Adrenal gland (tissue), 12 donors: ENCODE measurements around the gene CDK2AP2. TPM values are rescaled to one million over a fixed set of nuclear protein-coding genes. Genes with fewer than 3 reads are reported as not detected.

ENCODE experiments used
- DNase-seq, 7 donors: peaks; one replicate each; pipeline ENCODE4 v3.0.0-alpha.2; 2019 to 2020
- H3K27ac ChIP-seq, 5 donors: fragments of 200-600 bp; sonication (generic) in 4 of 5; 1 replicate in 3 of 5; 2 replicates in 2 of 5; pipeline versions ENCODE4 v1.5.1 to v1.8.0; 2016 to 2020; ENCODE audit warnings: mild to moderate bottlenecking in 1 of 5
- H3K27me3 ChIP-seq: fragments of 200-600 bp; 2 replicates; pipeline ENCODE4 v1.8.0; 2021
- H3K36me3 ChIP-seq, 2 donors: fragments of 200-600 bp; replicated peaks in 1 of 2; 1 replicate in 1 of 2; 2 replicates in 1 of 2; pipeline versions ENCODE4 v1.5.1 to v1.8.0; 2018 to 2022
- H3K4me1 ChIP-seq, 2 donors: fragments of 200-600 bp; replicated peaks in 1 of 2; 1 replicate in 1 of 2; 2 replicates in 1 of 2; pipeline versions ENCODE4 v1.5.1 to v1.8.0; 2018 to 2021
- H3K4me3 ChIP-seq, 4 donors: fragments of 200-600 bp; sonication (generic) in 3 of 4; one replicate each; pipeline ENCODE4 v1.5.1; 2016 to 2018
- H3K9me3 ChIP-seq, 3 donors: fragments of 200-600 bp; sonication (generic) in 1 of 3; replicated peaks in 1 of 3; 1 replicate in 2 of 3; 2 replicates in 1 of 3; pipeline versions ENCODE4 v1.5.1 to v1.8.0; 2016 to 2021
- POLR2A ChIP-seq, 2 donors: fragments of 450-650 bp; IDR thresholded peaks; one replicate each; pipeline ENCODE4 v1.6.1; 2017; ENCODE audit warnings: antibody characterized with exemption in 2 of 2, mild to moderate bottlenecking in 2 of 2, moderate library complexity in 1 of 2
- WGBS, 4 donors: extraction: QIAGEN DNeasy Blood & Tissue Kit in 2 of 4; methylation state at CpG; one replicate each; pipeline versions ENCODE4 v1.1.5 to v1.1.7; 2013 to 2017; 5-methylcytosine and 5-hydroxymethylcytosine counted together
- intact Hi-C, 2 donors: fragments of 100-400 bp; cut with DNase I; formaldehyde crosslinking; loops; one replicate each; pipeline versions ENCODE4 v1.14.1 to v1.15.0; 2022 to 2023
- polyA plus RNA-seq, 3 donors: library from polyadenylated mRNA; stranded (reverse); fragments of 200-250 nt in 2 of 3; fragments of 350-450 nt in 1 of 3; fragmentation: Illumina TruSeq in 1 of 3; extraction: RNeasy Lipid Tissue Mini Kit (QIAGEN cat#74804) in 1 of 3; gene quantifications; one replicate each; pipeline ENCODE4 v1.2.3, GENCODE V29; 2013 to 2014
- total RNA-seq, 9 donors: library from RNA; depleted of rRNA in 4 of 9; stranded (reverse); fragments of >200 nt in 4 of 9; fragments of 120-200 nt in 1 of 9; fragmentation: NEBNext Ultra II Directional in 1 of 9; extraction: Animal tissue kit (Norgen Biotek cat#: 25700) in 1 of 9; gene quantifications; one replicate each; pipeline versions ENCODE4 v1.1.0 to v1.2.4, GENCODE V29; 2013 to 2023
- TF ChIP-seq, protein P1 (sequence below), 6 experiments: fragments of 450-650 bp in 4 of 6; fragments of 200-600 bp in 2 of 6; sonication (generic) in 1 of 6; IDR thresholded peaks; 1 replicate in 5 of 6; 2 replicates in 1 of 6; pipeline versions ENCODE4 v1.5.1 to v1.8.0; 2016 to 2021; ENCODE audit warnings: antibody characterized with exemption in 6 of 6, mild to moderate bottlenecking in 2 of 6, moderate library complexity in 1 of 6
- donor health status: healthy with polysubstance abuse.
- donor health status: Bipolar disorder and iron deficiency.
- donor health status: DM: yes; HTN: yes; CAD: no.
- donor health status: DM: no; HTN: no; CAD: no.
- donor health status: DM: no; HTN: no; CAD: no.
- donor health status: DM: yes; HTN: yes; CAD: no.

Gene CDK2AP2
- total and polyA plus RNA-seq, 12 donors: 34.0 to 218 (median 58.8) TPM

DNA sequence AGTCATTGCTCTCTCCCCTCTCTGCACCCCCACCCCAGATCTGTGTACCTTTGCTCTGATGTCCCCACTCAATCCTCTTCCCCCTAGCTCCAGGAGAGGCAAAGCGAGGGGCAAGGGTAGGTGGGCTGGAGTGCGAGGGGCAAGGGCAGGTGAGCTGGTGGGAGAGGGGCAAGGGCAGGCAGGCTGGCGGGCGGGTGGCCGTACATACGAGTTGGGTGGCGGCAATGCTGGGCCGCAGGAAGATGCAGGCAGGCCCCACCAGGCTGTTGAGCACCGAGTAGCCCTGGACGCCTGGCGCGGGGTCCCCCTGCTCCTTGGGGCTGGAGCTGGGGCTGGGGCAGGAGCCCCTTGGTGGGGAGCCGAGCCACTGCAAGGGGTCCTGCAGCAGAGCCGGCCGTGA is 14.4 kb upstream of the CDK2AP2 start:
- Histone ChIP-seq H3K27me3 (no peaks in the 10 kb centered on the region), H3K9me3 (no peaks in the 10 kb centered on the region)
- TF ChIP-seq POLR2A (IDR thresholded peaks at IDR 0.05): no peak
- TF ChIP-seq, protein P1, sequence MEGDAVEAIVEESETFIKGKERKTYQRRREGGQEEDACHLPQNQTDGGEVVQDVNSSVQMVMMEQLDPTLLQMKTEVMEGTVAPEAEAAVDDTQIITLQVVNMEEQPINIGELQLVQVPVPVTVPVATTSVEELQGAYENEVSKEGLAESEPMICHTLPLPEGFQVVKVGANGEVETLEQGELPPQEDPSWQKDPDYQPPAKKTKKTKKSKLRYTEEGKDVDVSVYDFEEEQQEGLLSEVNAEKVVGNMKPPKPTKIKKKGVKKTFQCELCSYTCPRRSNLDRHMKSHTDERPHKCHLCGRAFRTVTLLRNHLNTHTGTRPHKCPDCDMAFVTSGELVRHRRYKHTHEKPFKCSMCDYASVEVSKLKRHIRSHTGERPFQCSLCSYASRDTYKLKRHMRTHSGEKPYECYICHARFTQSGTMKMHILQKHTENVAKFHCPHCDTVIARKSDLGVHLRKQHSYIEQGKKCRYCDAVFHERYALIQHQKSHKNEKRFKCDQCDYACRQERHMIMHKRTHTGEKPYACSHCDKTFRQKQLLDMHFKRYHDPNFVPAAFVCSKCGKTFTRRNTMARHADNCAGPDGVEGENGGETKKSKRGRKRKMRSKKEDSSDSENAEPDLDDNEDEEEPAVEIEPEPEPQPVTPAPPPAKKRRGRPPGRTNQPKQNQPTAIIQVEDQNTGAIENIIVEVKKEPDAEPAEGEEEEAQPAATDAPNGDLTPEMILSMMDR (IDR thresholded peaks at IDR 0.05): no peak

GRCh38 chr11:67521924-67522323 is 14.0 kb upstream of the CDK2AP2 start:
- Histone ChIP-seq H3K4me1 (no peaks in the 10 kb centered on the region), H3K9me3 (no peaks in the 10 kb centered on the region), H3K27ac (no peak overlapping the region), H3K36me3 (no peaks in the 10 kb centered on the region), H3K27me3 (no peaks in the 10 kb centered on the region), H3K4me3 (no peak overlapping the region)
- 77 to 85% (median 81%) methylated on average over 9 to 10 of the region's 10 CpGs for WGBS, 4 donors
- peak in 1 of 7 donors; percentile 9 for DNase-seq
- TF ChIP-seq, protein P1 (IDR thresholded peaks at IDR 0.05): no peak
- TF ChIP-seq POLR2A (IDR thresholded peaks at IDR 0.05): no peak
- intact Hi-C loops: no loop called here

More for the DNA sequence above, 14.4 kb upstream of the CDK2AP2 start:
- WGBS, 4 donors: 86 to 93% (median 89%) methylated on average over 9 to 15 of the region's 15 CpGs
- DNase-seq: peak in 1 of 7 donors; percentile 8
- intact Hi-C loops: no loop called here
- no peaks in the 10 kb centered on the region for H3K4me1 ChIP-seq
- H3K27ac ChIP-seq: no peak overlapping the region
- no peaks in the 10 kb centered on the region for H3K36me3 ChIP-seq
- no peak overlapping the region for H3K4me3 ChIP-seq

DNA sequence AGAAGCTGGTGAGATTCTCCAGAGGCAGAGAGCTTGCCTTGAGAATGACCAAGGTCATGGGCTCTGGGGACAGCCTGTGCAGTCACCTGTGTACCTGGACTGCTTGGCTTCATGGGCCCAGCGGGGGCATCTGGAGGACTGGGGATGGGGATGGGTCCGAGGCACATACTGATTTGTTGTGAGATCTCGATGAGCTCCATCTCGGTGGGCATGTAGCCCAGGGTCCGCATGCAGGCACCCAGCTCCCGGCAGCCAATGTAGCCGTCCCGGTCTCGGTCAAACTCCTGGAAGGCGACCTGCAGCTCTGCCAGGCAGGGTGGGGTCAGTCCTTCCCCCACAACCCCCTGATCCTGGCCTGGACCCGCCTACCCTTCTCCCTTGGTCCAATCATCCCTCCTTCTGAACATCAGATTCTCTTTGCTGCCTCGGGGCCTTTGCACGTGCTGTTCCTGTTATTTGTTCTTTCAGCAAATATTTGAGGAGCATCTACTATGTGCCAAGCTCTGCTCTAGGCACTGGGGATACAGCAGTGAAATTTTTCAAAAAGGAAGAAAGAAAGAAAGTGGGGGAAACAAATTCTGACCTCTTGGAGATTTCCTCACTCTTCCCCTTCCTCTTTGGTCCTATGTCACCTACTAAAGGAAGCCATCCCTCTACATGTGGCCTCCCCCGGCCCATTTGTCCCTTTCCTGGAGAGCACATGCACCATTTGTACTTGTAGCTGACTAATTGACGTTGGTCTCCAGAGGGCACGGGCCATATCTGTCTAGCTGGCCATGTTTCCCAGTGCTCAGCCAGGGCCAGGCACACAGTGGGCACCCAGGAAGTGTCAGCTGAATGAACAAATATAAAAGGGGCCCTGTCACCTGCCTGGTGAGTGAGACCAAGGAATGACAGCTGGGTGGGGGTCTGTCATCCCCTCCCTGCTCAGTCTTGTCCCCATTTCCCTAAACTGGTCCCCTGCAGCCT is 13.2 kb upstream of the CDK2AP2 start:
- 81 to 91% (median 87%) methylated on average over 11 to 16 of the region's 16 CpGs for WGBS, 4 donors
- Histone ChIP-seq H3K27me3 (no peaks in the 10 kb centered on the region), H3K9me3 (no peaks in the 10 kb centered on the region), H3K4me1 (no peaks in the 10 kb centered on the region), H3K4me3 (no peak overlapping the region), H3K36me3 (no peaks in the 10 kb centered on the region), H3K27ac (no peak overlapping the region)
- intact Hi-C loops: no loop called here
- DNase-seq: peak in 1 of 7 donors; percentile 5
- no peak for TF ChIP-seq POLR2A (IDR thresholded peaks at IDR 0.05)
- TF ChIP-seq, protein P1 (IDR thresholded peaks at IDR 0.05): no peak

DNA sequence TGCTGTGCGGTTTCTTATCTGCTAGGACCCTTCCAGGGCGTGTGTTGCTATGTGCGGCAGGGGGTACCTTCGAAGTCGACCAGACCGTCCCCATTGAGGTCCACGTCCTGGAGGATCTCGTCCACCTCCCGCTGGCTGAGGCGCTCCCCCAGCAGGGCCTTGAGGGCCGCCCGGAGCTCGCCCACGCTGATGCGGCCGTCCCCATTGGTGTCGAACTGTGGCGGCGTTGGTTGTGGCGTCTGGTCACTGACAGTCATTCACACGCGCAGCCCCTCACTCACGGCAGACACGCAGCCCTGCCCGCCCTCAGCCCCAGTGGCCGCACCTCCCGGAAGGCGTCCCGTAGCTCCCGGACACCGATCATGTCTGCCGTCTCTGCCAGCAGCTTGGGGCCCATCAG is 11.8 kb upstream of the CDK2AP2 start:
- Histone ChIP-seq H3K36me3 (no peaks in the 10 kb centered on the region), H3K4me3 (no peak overlapping the region)
- WGBS, 4 donors: 86 to 90% (median 88%) methylated on average over 14 to 32 of the region's 32 CpGs

More for the DNA sequence above, 11.8 kb upstream of the CDK2AP2 start:
- TF ChIP-seq POLR2A (IDR thresholded peaks at IDR 0.05): no peak
- TF ChIP-seq, protein P1 (IDR thresholded peaks at IDR 0.05): no peak
- Histone ChIP-seq H3K4me1 (no peaks in the 10 kb centered on the region), H3K27me3 (no peaks in the 10 kb centered on the region), H3K27ac (no peak overlapping the region), H3K9me3 (no peaks in the 10 kb centered on the region)
- peak in 1 of 7 donors; percentile 13 for DNase-seq
- intact Hi-C loops: no loop called here
